Body of pancreas (tissue), 4 donors: ENCODE results near the gene PDE4D. TPM values are rescaled to one million over a fixed set of nuclear protein-coding genes. Genes with fewer than 3 reads are reported as not detected.

Experiments used
- ATAC-seq: fragments of 150-250 bp; one replicate; pipeline ENCODE4 v1.9.1; 2016
- DNase-seq, 4 donors: peaks; one replicate each; pipeline ENCODE4 v3.0.0-alpha.2; 2019
- H3K27ac ChIP-seq, 4 donors: fragments of 200-600 bp; sonication (generic); 1 replicate in 3 of 4; 2 replicates in 1 of 4; pipeline versions ENCODE4 v1.5.1 to v1.6.1; 2016 to 2019; ENCODE audit warnings: mild to moderate bottlenecking in 1 of 4, mixed read lengths in 1 of 4, moderate library complexity in 1 of 4
- H3K27me3 ChIP-seq, 2 donors: fragments of 200-600 bp; sonication (generic); one replicate each; pipeline ENCODE4 v1.6.0; 2016; ENCODE audit warnings: mild to moderate bottlenecking in 1 of 2
- H3K36me3 ChIP-seq, 2 donors: fragments of 200-600 bp; sonication (generic); replicated peaks in 1 of 2; 2 replicates each; pipeline ENCODE4 v1.5.1; 2016; ENCODE audit warnings: low read depth in 2 of 2; ENCODE audit not compliant: insufficient read depth in 1 of 2
- H3K4me1 ChIP-seq: fragments of 200-600 bp; sonication (generic); one replicate; pipeline ENCODE4 v1.6.0; 2016
- H3K4me3 ChIP-seq, 2 donors: fragments of 200-600 bp; sonication (generic); 1 replicate in 1 of 2; 2 replicates in 1 of 2; pipeline ENCODE4 v1.5.1; 2016 to 2019
- H3K9me3 ChIP-seq, 3 donors: fragments of 200-600 bp; sonication (generic); 1 replicate in 2 of 3; 2 replicates in 1 of 3; pipeline ENCODE4 v1.5.1; 2016
- POLR2A ChIP-seq, 3 donors: fragments of 450-650 bp; IDR thresholded peaks; one replicate each; pipeline ENCODE4 v1.6.1; 2016; ENCODE audit warnings: antibody characterized with exemption in 3 of 3, mild to moderate bottlenecking in 2 of 3
- WGBS, 2 donors: methylation state at CpG; one replicate each; pipeline ENCODE4 v1.1.5; 2017; 5-methylcytosine and 5-hydroxymethylcytosine counted together
- intact Hi-C: fragments of 100-400 bp; cut with DNase I; formaldehyde crosslinking; loops from one replicate; pipeline ENCODE4 v1.15.1; 2023
- total RNA-seq, 2 donors: library from RNA; depleted of rRNA; stranded (reverse); fragments of >200 nt; gene quantifications; one replicate each; pipeline ENCODE4 v1.1.0, GENCODE V29; 2016
- TF ChIP-seq, protein P1 (sequence below), 7 experiments: fragments of 450-650 bp in 4 of 7; fragments of 200-600 bp in 3 of 7; sonication (generic) in 3 of 7; IDR thresholded peaks; one replicate each; pipeline ENCODE4 v1.5.1; 2016 to 2019; ENCODE audit warnings: antibody characterized with exemption in 7 of 7

PDE4D gene
- total RNA-seq, 2 donors from 2014 or later, result 8.6 to 9.2 TPM

GRCh38 chr5:59119480-59119879 is 774.0 kb downstream of the PDE4D start:
- ATAC-seq, result no peak
- 92 to 94% methylated on average over 1 of the region's 1 CpG for WGBS, 2 donors

GRCh38 chr5:59117320-59117719 is 776.2 kb downstream of the PDE4D start:
- intact Hi-C loops, result no loop called here
- H3K27ac ChIP-seq, result no peak overlapping the region
- H3K9me3 ChIP-seq, result no peaks in the 10 kb centered on the region
- no peaks in the 10 kb centered on the region for H3K27me3 ChIP-seq
- TF ChIP-seq, protein P1, sequence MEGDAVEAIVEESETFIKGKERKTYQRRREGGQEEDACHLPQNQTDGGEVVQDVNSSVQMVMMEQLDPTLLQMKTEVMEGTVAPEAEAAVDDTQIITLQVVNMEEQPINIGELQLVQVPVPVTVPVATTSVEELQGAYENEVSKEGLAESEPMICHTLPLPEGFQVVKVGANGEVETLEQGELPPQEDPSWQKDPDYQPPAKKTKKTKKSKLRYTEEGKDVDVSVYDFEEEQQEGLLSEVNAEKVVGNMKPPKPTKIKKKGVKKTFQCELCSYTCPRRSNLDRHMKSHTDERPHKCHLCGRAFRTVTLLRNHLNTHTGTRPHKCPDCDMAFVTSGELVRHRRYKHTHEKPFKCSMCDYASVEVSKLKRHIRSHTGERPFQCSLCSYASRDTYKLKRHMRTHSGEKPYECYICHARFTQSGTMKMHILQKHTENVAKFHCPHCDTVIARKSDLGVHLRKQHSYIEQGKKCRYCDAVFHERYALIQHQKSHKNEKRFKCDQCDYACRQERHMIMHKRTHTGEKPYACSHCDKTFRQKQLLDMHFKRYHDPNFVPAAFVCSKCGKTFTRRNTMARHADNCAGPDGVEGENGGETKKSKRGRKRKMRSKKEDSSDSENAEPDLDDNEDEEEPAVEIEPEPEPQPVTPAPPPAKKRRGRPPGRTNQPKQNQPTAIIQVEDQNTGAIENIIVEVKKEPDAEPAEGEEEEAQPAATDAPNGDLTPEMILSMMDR (IDR thresholded peaks at IDR 0.05), result no peak
- TF ChIP-seq POLR2A (IDR thresholded peaks at IDR 0.05), result no peak
- no peaks in the 10 kb centered on the region for H3K4me1 ChIP-seq
- 34 to 49% methylated on average over 3 of the region's 3 CpGs for whole genome bisulfite sequencing, 2 donors
- H3K36me3 ChIP-seq, result no peaks in the 10 kb centered on the region
- no peak for DNase-seq
- no peak for ATAC-seq
- no peak overlapping the region for H3K4me3 ChIP-seq

More at GRCh38 chr5:59119480-59119879, 774.0 kb downstream of the PDE4D start:
- Histone ChIP-seq H3K36me3 (no peaks in the 10 kb centered on the region), H3K27ac (no peak overlapping the region), H3K4me3 (no peak overlapping the region), H3K27me3 (no peaks in the 10 kb centered on the region), H3K9me3 (no peaks in the 10 kb centered on the region), H3K4me1 (no peaks in the 10 kb centered on the region)
- intact Hi-C loops, result no loop called here
- no peak for DNase-seq
- no peak for TF ChIP-seq POLR2A (IDR thresholded peaks at IDR 0.05)
- TF ChIP-seq, protein P1 (IDR thresholded peaks at IDR 0.05), result no peak

DNA sequence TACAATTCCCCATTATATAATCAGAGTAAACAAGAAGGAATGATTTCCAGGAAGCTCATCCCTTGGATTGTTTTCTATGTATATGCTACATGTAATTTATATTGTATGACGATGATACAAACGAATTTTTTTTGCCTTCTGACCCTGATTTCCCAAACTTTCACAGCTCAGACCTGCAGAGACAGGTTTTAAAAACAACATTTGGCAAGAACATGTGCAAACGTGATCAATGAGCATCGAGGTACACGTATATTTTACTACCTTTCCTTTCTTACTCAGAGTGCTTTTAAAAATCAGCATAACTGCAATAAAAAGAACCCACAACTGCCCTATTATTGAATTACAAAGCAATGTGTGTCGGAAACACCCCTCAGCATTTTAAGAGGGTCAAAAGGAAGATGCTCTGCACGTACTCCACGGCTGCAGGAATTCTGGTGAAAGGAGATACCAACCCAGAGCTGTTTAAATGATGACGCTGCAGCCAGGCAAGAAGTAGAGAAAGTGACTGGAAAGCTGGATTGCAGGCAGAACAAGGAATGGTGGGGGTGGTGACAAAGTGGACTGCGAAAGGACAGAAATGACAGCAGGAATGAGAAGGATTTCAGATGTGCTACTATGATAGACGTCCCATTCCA is 777.2 kb downstream of the PDE4D start:
- no peak for ATAC-seq
- no peak for DNase-seq

DNA sequence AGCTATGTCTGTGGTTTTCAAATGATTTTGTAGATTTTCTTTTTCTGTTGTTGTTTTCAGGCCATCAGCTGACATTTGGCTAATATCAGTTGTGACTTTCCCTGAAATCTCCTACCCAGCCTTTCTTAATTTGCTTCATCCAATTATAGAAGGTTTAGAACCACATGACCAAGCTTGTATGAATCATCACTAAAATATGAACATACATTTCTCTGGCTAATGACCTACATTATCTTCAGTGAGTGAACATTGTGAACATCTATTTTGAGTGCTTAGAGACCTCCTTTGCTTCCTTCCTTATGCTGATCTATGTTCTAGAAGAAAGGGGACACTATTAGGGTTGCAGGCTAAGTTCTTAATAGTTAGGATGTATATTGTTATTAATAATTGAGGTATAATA is 778.2 kb downstream of the PDE4D start:
- ATAC-seq (no peak), DNase-seq (no peak)
- H3K27me3 ChIP-seq, result no peaks in the 10 kb centered on the region
- H3K9me3 ChIP-seq, result no peaks in the 10 kb centered on the region
- no peak overlapping the region for H3K4me3 ChIP-seq
- no peaks in the 10 kb centered on the region for H3K36me3 ChIP-seq
- intact Hi-C loops, result no loop called here
- no peaks in the 10 kb centered on the region for H3K4me1 ChIP-seq
- no peak for TF ChIP-seq POLR2A (IDR thresholded peaks at IDR 0.05)
- TF ChIP-seq, protein P1 (IDR thresholded peaks at IDR 0.05), result no peak
- H3K27ac ChIP-seq, result no peak overlapping the region

More for the DNA sequence above, 777.2 kb downstream of the PDE4D start:
- intact Hi-C loops, result no loop called here
- WGBS, 2 donors, result 73 to 79% methylated on average over 11 of the region's 11 CpGs
- no peak overlapping the region for H3K4me3 ChIP-seq
- no peaks in the 10 kb centered on the region for H3K4me1 ChIP-seq
- H3K36me3 ChIP-seq, result no peaks in the 10 kb centered on the region
- no peak overlapping the region for H3K27ac ChIP-seq
- no peaks in the 10 kb centered on the region for H3K9me3 ChIP-seq
- H3K27me3 ChIP-seq, result no peaks in the 10 kb centered on the region
- TF ChIP-seq POLR2A (IDR thresholded peaks at IDR 0.05), result no peak
- TF ChIP-seq, protein P1 (IDR thresholded peaks at IDR 0.05), result no peak

GRCh38 chr5:59109383-59109782 is 784.1 kb downstream of the PDE4D start:
- no peak overlapping the region for H3K27ac ChIP-seq
- 91 to 92% methylated on average over 2 of the region's 2 CpGs for WGBS, 2 donors
- H3K9me3 ChIP-seq, result no peaks in the 10 kb centered on the region
- intact Hi-C loops, result no loop called here
- DNase-seq (no peak), ATAC-seq (no peak)
- H3K4me3 ChIP-seq, result no peak overlapping the region
- no peak for TF ChIP-seq POLR2A (IDR thresholded peaks at IDR 0.05)
- TF ChIP-seq, protein P1 (IDR thresholded peaks at IDR 0.05), result no peak
- no peaks in the 10 kb centered on the region for H3K36me3 ChIP-seq
- H3K27me3 ChIP-seq, result no peaks in the 10 kb centered on the region
- H3K4me1 ChIP-seq, result peaks cover 4% of the 10 kb centered on the region
